Medulla oblongata (tissue), 1 donor: Measurements from ENCODE around the gene MTHFSD.

Source experiments
- DNase-seq: peaks from one replicate; pipeline ENCODE4 v3.0.0-alpha.2; 2015; ENCODE audit errors: extremely low spot score

The MTHFSD gene

DNA sequence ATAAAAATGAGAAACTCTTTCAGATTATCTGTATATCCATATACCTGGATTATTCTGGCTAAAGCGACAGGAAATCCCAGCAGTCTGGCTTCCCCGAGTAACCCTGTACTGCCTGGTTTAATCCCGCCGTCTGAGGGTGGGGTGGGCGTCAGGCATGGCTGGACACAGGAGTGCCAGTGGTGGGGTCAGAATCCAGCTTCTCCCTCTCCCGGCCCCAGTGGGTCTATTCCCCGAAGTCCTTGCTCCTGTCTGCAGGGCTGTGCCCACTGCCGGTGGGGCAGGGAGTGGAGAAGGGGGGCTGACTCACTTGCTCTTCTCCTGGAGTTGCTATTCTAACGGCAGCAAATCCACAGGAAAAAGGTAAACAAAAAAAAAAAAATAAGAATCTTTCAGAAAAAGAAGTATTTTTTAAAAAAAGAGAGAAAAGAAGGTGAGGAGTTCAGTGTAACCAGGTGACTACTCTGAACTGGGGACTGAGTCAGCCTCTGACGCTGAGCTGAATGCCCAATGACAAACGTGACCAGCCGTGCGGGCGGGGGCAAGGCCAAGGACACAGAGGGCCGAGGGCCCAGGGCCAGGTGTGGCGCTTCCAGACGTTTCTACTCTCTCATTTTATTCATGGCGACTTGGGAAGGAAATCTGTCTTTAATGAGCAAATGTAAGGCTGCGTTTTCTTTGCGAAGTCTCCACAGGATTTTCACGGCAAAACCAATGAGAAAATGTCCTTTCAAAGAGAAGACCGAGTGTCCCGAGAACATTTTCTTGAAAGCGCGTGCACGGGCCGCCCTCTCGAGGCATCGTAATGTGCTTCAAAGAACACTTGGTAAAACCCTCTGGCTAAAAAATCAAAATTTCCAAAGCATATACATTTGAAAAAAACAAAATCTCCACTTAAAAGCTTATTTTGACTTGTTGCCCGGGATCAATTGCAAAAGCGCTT, 24.5 kb downstream of the MTHFSD start:
- peak; percentile 58 for DNase-seq

DNA sequence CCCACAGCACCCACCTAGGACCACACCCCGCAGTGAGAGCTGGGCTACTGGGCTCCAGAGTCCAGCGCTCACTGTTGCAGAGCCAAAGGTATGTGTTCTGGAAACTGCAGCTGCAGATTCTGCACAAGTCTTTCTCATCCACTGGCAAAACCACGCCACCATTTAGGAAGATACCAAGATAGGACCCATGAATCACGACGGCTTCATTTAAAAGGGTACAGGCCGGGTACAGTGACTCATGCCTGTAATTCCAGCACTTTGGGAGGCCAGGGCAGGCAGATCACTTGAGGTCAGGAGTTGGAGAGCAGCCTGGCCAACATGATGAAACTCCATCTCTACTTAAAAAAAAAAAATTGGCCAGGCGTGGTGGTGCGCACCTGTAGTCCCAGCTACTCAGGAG, 25.9 kb downstream of the MTHFSD start:
- no peak for DNase-seq

DNA sequence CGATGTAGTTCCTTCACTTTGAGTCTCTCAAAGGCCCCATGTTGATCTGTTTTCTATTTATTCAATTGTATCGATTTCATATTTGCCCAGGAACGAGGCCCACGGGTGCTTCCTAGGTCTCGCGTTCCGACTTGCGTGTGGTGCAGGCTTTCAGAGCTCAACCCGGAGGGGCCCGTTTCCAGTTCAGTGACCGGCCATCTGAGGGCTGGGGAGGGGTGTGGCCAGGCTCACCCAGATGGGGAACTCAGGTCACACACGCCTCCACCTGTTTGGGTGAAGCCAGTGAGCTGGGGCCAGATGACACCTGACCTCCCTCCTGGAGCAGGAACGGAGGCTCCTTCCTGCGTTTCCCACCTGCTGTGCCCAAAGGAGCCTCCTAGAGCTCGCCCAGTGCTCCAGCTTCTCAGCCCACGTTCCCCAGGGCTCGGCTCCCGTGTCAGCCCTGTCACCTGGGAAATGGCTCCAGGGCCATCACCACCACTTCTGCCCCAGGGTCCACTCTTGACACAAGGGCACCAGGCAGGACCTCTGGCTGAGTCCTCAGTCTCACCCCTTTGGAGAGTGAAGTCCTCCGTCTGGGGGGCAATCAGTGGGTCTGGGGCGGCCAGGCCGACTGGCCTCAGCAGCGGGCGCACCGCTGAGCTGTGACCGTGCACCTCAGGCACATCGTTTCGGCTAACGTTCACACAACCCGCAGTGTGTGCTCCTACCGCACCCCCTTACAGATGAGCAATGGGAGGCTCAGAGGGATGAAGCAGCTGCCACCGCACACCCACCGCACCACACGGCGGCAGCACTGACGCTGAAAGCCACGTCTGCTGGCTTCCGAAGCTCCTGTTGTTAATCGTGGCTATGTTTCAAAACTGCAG, 26.7 kb downstream of the MTHFSD start:
- no peak for DNase-seq

DNA sequence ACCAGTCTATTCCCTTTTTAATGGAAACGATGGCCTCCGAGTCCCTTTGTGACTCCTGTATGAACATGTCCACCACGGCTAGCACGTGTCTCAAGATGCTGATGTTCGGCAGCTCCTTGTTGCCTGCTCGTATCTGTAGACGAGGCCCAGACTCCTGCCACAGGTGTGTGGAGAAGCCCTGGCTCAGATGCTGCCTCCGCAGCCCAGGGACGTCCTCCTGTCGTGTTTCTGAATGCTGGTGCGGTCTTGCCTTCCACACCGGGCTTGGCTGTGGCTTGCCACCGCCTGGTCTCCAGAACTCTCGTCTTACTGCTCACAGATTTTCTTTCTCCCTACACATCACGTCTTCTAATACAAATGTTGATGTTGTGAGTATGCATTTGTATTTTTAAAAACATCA, 27.7 kb downstream of the MTHFSD start:
- no peak for DNase-seq

DNA sequence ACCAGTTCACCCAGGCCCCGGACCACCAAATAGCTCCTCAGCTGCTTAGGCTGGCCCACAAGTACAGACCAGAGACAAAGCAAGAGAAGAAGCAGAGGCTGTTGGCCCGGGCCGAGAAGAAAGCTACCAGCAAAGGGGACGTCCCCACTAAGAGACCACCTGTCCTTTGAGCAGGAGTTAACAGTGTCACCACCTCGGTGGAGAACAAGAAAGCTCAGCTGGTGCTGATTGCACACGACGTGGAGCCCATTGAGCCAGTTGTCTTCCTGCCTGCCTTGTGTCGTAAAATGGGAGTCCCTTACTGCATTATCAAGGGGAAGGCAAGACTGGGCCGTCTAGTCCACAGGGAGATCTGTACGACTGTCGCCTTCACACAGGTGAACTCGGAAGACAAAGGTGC, 29.3 kb downstream of the MTHFSD start:
- no peak for DNase-seq

DNA sequence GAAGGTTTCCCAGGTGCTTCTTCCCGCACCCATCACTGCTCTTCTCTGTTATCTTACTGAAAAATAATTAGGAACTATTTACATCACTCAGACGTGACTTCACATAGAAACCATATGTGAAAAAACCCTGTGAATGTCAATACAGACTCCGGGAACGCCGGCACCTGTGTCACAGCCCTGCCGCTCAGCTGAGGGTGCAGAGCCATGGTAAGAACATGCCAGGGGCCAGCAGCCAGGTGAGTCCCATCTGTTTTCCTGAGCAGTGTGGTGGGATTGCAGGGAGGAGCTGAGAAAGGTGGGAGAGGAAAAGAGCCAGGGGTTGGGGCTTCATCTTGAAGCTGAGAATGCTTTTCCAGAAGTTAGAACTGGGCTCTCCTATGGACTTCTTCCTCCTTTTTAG, 31.0 kb downstream of the MTHFSD start:
- no peak for DNase-seq

DNA sequence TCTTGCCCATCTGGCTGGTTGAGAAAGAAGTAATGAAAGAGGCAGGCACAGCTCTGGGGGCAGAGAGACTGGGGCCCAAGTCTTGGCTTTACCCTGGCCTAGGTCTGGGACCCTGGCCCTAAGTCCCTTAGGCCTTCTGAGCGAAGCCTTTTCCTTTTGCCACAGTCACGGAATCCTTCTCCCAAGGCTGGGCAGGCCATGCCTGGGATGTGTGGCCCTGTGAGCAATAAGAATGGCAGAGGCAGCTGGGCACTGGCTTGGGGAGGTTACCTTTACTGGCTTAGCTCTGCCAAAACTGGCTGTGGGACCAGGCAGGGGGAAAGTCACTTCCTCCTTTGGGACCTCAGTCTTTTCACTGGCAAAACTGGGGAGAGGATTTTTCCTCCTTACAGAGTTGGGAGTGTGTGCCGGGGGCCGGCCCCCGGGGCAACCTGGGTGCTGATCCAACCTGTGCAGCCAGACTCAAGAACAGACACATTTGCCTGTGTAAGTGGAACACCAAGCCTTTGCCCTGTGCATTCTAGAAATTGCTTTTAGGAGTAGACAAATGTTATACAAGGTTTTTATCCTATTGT, 31.8 kb downstream of the MTHFSD start:
- no peak for DNase-seq

DNA sequence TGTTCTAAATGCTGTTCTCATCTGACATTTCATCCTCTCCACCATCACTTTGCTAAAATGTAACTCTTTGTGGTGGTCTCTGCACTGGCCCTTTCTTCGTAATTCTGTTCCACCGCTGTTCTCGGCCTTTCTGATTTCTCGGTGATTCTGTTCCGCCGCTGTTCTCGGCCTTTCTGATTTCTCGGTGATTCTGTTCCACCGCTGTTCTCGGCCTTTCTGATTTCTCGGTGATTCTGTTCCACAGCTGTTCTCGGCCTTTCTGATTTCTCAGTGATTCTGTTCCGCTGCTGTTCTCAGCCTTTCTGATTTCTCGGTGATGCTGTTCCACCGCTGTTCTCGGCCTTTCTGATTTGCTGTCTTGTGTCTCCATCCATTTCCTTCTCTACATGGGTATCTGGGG, 32.4 kb downstream of the MTHFSD start:
- no peak for DNase-seq

DNA sequence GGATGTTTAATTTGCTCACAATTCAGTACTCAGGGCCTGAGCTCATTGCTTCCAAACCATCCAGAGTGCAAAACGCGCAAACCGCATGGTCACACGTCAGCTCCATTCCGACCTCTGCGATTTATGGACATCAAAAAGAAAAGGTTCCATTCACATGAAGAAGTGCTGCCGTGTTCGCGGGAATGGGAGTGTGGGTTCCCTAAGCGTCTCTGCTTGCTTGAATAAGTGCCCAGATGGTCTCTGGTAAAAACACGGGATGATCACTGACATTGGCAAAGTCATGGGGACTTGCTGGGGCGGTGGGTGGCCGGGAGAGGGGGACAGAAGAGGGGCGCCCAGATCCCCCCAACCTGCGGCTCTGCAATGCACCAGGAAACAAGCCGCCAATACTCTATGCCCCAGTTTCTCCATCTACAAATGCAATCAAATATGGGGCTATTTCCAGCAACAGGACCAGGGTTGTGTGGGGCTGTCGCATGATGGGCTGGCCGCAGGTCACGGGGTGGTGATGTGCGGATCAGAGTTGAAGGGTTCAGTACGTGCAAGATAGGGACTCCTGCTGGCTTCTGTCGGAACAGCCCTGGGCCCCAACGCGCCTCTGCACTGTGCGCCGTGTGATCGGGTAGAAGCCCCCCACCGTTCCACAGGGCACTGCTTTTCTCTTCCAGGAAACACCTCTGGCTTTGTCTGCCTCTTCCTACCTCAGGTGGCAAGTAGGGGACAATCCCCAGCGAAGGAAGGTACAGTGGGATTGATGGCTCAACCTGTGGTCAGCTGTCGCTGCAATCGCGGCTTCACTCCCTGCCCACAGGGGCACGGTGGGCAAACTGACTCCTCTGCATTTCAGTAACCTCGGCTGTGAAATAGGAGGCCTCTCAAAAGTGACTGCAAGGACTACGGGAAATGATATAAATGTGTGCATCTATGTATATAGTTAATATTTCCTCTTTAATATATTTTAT, 33.5 kb downstream of the MTHFSD start:
- no peak for DNase-seq

DNA sequence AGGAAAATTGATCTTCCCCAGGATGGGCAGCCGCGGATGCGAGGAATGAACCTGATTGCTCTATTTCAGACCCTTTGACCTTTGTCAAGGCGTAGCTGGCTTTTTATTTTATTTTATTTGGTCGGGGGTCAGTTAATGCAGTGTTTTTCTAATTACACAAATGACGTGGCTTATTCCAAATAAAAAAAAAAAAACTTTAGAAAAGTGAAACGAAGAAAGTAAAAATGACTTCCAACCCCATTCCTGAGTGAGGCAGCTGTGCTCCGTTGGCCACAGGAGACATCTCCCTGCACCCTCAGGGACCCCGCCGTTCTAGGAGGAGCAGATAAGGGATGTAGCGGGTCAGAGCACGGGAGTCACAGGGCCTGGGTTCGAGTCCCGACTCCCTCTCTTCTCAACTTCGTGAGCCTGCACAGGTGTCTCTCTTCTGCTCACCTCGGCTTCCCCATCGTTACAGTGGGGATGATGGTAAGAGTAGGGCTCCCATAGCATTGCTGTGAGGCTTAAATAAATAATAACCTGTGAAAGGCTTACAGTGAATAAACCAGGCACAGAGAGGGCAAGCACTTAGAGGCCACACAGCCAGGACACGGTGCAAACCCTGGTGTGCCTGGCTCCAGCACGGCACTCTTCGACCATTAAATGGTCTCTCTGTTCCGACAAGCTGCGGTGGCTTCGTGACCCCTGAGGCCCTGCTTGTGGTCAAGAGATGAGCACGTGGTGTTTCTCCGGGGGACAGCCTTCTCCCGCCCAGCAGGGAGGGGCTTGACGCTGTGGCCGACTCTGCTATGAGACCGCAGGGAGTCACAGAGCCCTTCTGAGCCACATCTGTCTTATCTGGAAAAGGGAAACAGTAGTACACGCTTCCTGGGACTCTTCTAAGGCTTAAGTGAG, 34.5 kb downstream of the MTHFSD start:
- DNase-seq = no peak

DNA sequence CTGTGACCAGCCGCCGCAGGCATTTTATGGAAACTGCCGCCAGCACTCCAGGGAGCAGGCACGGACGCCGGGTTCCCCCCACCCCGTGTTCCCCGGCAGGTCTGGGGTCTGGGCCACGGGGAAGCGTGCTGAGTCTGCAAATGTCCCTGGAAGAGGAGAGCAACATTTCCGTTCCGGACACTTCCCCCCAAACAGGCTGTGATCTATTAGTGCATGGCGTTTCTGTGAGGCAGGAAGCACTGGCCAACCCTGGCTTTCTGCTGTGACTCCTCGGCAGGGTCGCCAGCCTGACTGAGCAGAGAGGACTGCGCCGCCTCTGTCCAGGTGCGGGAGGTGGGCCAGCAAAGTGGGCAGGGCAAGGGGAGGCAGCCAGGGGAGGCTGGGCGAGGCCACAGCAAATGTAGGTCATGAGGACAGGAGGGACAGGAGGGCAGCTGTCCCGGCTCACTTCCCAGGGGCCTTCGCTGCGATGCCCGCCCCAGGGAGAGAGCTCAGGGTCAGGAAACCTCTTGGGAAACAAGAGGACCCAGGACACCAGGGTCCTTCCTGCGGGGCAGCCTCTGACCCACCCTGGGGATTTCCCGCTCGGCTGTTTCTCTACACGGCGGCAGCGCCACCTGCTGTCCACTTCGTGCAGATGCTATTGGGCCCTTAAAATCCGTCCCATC, 35.3 kb downstream of the MTHFSD start:
- peak; percentile 71 for DNase-seq

DNA sequence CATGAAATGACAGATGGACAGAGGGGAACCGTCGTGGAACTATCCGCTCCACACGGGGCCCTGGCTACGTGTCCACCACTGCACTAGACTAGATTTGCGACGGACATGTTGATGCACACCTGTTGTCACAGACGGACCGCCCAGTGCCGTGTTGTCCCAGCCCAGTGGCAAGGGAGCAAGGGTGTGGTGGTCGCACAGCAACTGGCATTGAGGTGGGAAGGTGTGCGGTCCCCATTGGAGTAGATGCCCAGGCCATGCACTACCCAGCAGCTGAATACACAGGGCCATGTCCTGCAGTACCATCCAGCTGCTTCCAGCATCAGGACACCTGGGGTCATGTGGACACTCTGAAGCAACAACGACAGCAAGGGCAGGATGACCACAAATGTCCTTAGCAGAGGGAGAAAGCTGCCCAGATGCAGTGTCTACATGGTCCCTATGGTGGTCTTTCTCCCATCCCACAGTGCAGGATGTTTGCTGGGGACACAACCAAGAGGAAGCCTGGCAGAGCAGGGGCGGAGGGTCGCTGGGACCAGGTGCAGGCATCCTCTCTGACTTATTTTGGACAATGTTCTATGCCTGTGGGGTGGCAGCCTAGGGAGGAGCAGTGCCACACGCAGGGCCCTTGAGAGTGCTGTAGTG, 35.9 kb downstream of the MTHFSD start:
- DNase-seq = no peak

DNA sequence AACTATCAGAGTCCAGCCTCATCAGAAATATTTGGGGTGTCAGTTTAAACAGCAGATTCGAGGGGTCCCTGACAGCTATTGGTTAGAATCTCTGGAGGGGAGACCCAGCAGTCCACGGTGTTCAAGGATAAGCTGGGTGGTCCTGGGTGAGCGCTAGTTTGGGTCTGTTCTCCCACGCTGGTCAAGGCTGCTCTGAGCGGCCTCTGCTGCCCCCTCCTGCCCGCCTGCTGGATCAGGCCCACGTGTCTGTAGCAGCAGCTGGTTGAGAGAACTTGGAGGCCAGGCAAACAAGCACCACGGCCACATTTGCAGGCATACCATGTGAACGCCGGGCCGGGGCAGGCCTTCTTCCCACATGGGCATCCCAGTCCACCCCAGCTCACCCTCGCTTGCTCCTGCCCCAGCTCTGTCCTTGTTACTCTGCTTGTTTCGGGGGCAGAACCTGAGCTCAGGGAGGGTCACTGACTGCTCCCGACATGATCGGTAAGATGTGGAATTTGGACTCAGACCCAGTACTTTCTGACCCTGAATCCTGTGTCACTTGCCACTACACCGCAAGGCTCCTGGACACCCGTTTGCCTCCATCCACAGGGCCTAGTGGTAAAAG, 37.3 kb downstream of the MTHFSD start:
- DNase-seq = peak; percentile 70

DNA sequence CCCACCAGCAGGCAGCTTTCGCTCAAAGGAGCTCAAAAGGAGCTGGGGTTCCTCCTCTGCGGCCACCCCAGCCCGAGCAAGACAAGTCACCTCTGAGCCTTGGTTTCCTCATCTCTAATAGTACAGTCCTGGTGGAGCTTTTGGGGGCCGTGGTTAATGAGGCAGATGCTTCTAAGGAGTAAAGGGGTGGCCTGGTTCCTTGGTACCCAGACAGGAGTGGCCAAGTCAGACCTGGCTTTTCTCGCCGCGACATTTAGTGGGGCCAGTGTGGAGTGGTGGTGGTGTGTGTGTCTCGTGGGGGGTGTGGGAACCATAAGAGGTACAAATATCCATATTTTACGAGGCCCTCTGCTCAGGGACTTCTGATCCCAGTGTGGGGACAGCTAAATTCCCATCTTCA, 38.0 kb downstream of the MTHFSD start:
- DNase-seq = no peak

DNA sequence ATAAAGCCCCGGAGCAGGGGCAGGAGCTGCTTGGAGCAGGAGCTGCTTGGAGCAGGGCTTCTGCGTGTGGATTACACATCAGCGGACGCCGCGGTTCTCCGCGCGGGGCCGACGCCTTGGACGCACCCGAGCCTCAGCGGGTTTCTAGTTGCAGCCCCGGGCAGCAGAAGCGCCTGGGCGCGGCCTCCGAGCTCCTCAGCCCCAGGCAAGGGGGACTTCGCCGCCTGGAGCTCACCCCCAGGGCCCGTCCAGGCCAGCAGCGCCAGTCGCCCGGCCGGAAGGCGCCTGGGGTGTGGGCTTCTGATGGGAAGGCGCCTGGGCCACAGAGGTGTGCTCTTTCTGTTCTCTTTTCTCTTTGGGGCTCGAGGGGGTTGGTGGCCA, 38.4 kb downstream of the MTHFSD start:
- no peak for DNase-seq

DNA sequence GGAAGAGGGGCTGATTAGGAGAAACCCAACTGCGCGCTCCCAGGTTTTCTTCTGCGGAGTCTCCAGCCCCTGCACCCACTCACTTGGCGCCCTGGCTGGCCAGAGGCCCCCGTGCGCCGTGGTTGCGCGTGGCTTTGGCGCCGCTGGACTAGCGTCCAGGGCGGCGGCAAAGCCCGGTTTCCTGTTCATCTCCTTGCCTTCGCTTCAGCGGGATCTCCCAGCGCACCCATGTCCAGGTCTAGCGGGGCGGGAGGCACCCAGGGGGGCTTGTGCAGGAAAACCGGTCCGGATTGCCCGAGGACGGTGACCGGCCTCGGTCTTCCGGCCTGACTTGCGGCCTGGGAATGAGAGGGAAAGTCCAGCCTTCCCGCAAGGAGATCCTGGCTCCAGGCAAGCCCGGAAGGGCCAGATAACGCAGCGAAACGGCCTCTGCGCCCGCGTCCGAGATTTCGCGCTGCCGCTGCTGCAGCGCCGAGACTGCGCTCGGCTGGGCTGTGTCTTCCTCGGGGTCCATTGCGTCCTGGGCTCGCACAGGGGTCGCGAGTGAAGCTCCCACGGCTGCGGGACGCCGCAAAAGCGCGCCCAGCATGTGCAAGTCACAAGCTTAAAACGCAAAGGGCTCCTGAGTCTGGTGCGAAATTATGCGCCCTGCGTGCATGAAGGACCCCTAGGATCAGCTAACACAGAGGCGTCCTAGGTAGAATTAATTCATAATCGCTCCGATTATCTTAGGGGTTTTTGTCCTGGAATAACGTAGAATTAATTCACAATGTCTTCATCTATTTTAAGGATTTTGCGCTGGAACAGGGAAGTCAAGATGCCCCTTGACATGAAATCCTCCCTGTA, 39.0 kb downstream of the MTHFSD start:
- no peak for DNase-seq

DNA sequence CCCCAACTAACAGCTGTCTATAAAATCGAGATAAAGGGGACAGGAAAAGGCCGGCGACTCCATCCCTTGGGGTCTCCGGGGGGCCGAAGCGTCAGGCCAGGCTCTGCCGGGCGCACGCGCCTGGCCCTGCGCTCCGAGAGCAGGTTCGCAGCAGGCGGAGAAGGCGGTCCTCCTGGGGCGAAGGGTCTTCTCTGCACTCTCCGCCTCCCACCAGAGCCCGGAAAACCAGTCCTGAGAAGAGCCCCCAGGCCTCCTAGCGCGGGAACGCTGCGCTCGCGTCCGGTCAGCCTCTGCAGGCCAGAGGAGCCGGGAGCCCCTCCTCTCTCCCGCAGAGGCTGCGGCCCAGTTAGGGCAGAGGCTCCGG, 39.6 kb downstream of the MTHFSD start:
- no peak for DNase-seq
